K562 (cell line): Measurements from ENCODE around the gene DVL3.

ENCODE experiments used
- ARID3B ChIP-seq: fragments of 250-450 bp; sonication (Bioruptor Pico); IDR thresholded peaks from 2 replicates; pipeline ENCODE4 v1.4.0; 2020; ENCODE audit warnings: borderline replicate concordance
- BRF2 ChIP-seq: IDR thresholded peaks from 3 replicates; pipeline ENCODE4 v1.6.1; 2011; ENCODE audit warnings: borderline replicate concordance, mild to moderate bottlenecking; ENCODE audit not compliant: insufficient read length, insufficient read depth
- CBX3 ChIP-seq, 2 experiments: IDR thresholded peaks; 1 replicate in 1 of 2; 2 replicates in 1 of 2; pipeline ENCODE4 v1.6.1; 2012; ENCODE audit warnings: inconsistent platforms in 2 of 2, low read length in 2 of 2, borderline replicate concordance in 1 of 2, control low read depth in 1 of 2
- CTBP1 ChIP-seq: fragments of 450-650 bp; IDR thresholded peaks from 2 replicates; pipeline ENCODE4 v1.6.1; 2016; ENCODE audit warnings: borderline replicate concordance
- CTCF ChIP-seq, 3 experiments: IDR thresholded peaks in 2 of 3; conservative IDR thresholded peaks in 1 of 3; 2 replicates each; pipeline ENCODE4 v1.5.1; 2011 to 2012; ENCODE audit warnings: low read length in 3 of 3, mild to moderate bottlenecking in 3 of 3, control low read depth in 2 of 3, improper control_type of control experiment in 1 of 3, inconsistent platforms in 1 of 3, low read depth in 1 of 3, mixed read lengths in 1 of 3, moderate library complexity in 1 of 3; ENCODE audit not compliant: insufficient read depth in 2 of 3
- IRF2 ChIP-seq: sonication (generic); formaldehyde crosslinking; IDR thresholded peaks from 2 replicates; pipeline ENCODE4 v1.8.1; 2022; ENCODE audit warnings: mild to moderate bottlenecking, missing genetic modification reagents
- MEF2D ChIP-seq: conservative IDR thresholded peaks from 2 replicates; pipeline ENCODE4 v1.6.1; 2016; ENCODE audit warnings: low read depth, missing genetic modification characterization, missing compliant biosample characterization
- MEIS2 ChIP-seq: fragments of 450-650 bp; IDR thresholded peaks from 2 replicates; pipeline ENCODE4 v1.6.1; 2014; ENCODE audit warnings: mild to moderate bottlenecking; ENCODE audit not compliant: partially characterized antibody
- PRDM10 ChIP-seq: fragments of 450-650 bp; IDR thresholded peaks from 2 replicates; pipeline ENCODE4 v1.6.1; 2018; ENCODE audit not compliant: partially characterized antibody
- SAP30 ChIP-seq: fragments of 200-600 bp; sonication (generic); IDR thresholded peaks from 2 replicates; pipeline ENCODE4 v1.6.1; 2012; ENCODE audit warnings: borderline replicate concordance, low read depth, mild to moderate bottlenecking, moderate library complexity, low read length, control low read depth, inconsistent platforms; ENCODE audit not compliant: insufficient read depth, poor library complexity, severe bottlenecking
- TAF1 ChIP-seq: IDR thresholded peaks from 2 replicates; pipeline ENCODE4 v1.6.1; 2011; ENCODE audit warnings: mild to moderate bottlenecking, low read length, moderate library complexity; ENCODE audit not compliant: insufficient read depth, control insufficient read depth, severe bottlenecking; ENCODE audit errors: extremely low read depth
- TBL1XR1 ChIP-seq, 2 experiments: IDR thresholded peaks; 2 replicates each; pipeline ENCODE4 v1.6.1; 2012; ENCODE audit warnings: improper control_type of control experiment in 2 of 2, low read length in 2 of 2, mild to moderate bottlenecking in 1 of 2

GRCh38 chr3:184177767-184178306 is 22.7 kb downstream of the DVL3 start:
- no peak for TF ChIP-seq MEF2D (tag)
- TF ChIP-seq CBX3 (IDR thresholded peaks at IDR 0.05; ENCODE audit: borderline replicate concordance in 1 of 2, low read length in 2 of 2): no peak
- no peak for TF ChIP-seq IRF2 (CRISPR knock-in tag)
- TF ChIP-seq BRF2: no peak
- TF ChIP-seq ARID3B (CRISPR knock-in tag): no peak
- no peak for TF ChIP-seq CTCF (IDR thresholded peaks at IDR 0.05 in 2 of 3, conservative IDR thresholded peaks at IDR 0.05 in 1 of 3; ENCODE audit: insufficient read depth in 2 of 3, low read depth in 1 of 3, low read length in 3 of 3)
- no peak for TF ChIP-seq SAP30
- TF ChIP-seq MEIS2: no peak
- no peak for TF ChIP-seq PRDM10
- TF ChIP-seq TAF1: no peak
- no peak for TF ChIP-seq TBL1XR1 (IDR thresholded peaks at IDR 0.05; ENCODE audit: low read length in 2 of 2)
- TF ChIP-seq CTBP1: no peak
